Vagina (tissue), 2 donors: ENCODE data around the gene ABCB8.

ENCODE experiments used
- CTCF ChIP-seq, 3 experiments: fragments of 450-650 bp in 2 of 3; fragments of 200-600 bp in 1 of 3; sonication (generic) in 1 of 3; IDR thresholded peaks; one replicate each; pipeline ENCODE4 v1.5.1; 2017 to 2019; ENCODE audit warnings: antibody characterized with exemption in 3 of 3, mild to moderate bottlenecking in 2 of 3, moderate library complexity in 2 of 3
- POLR2A ChIP-seq, 2 donors: fragments of 450-650 bp; IDR thresholded peaks; one replicate each; pipeline ENCODE4 v1.6.1; 2017; ENCODE audit warnings: antibody characterized with exemption in 2 of 2, mild to moderate bottlenecking in 2 of 2, moderate library complexity in 2 of 2

- TF ChIP-seq POLR2A (IDR thresholded peaks at IDR 0.05) (no peak), CTCF (IDR thresholded peaks at IDR 0.05) (no peak)
These were observed 12.3 kb upstream of the ABCB8 start for GRCh38 chr7:151015967-151016366.
